ENCODE measurements around the gene NT5DC1. TPM values are rescaled to one million over a fixed set of nuclear protein-coding genes. Genes with fewer than 3 reads are reported as not detected.

Gene NT5DC1
- total and polyA plus RNA-seq, 3 donors from 2014 or later: 10.7 to 28.2 (median 22.8) TPM

DNA sequence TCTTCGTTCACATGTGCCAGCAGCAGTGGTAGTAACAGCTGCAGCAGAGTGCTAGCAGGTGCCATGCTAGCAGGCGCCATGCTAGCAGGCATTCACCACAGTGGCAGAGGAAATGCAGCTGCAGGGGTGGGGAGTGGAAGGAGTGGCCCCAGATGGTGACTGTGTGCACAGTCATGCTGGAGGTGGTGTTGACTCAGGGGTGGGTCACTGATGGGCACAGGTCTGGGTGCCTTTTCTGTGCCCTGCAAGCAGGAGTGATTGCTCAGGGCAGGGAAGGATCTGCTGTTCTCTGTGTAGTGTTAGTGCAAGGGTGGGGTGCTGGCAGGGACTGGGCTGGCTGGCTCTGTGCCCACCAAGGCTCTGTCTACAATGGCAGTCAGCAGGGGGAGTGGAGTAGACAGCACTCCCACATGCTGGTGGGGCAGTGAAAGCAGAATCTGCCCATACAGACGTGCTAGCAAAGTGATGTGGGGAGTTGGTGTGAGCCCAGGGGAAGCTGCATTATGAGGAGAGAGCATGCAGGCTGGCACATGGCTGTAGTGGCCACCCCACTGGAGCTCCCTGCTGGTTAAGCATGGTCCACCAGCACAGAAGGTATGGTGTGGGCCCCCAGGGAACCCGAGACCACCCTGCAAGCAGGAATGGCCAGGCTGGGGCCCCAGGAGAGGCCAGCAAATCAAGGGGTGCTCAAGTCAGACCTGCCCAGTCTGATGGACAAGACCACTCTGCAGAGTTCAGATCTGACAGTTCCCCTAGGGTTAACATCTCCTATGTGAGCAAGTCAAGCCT is 164.6 kb downstream of the NT5DC1 start:
- TF ChIP-seq, protein P1, sequence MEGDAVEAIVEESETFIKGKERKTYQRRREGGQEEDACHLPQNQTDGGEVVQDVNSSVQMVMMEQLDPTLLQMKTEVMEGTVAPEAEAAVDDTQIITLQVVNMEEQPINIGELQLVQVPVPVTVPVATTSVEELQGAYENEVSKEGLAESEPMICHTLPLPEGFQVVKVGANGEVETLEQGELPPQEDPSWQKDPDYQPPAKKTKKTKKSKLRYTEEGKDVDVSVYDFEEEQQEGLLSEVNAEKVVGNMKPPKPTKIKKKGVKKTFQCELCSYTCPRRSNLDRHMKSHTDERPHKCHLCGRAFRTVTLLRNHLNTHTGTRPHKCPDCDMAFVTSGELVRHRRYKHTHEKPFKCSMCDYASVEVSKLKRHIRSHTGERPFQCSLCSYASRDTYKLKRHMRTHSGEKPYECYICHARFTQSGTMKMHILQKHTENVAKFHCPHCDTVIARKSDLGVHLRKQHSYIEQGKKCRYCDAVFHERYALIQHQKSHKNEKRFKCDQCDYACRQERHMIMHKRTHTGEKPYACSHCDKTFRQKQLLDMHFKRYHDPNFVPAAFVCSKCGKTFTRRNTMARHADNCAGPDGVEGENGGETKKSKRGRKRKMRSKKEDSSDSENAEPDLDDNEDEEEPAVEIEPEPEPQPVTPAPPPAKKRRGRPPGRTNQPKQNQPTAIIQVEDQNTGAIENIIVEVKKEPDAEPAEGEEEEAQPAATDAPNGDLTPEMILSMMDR (IDR thresholded peaks at IDR 0.05): no peak
- no peak for TF ChIP-seq POLR2A (IDR thresholded peaks at IDR 0.05)
- no peak overlapping the region for H3K27ac ChIP-seq
- H3K9me3 ChIP-seq: no peaks in the 10 kb centered on the region
- peak; percentile 58 for DNase-seq
- WGBS, 2 donors: 77 to 84% methylated on average over 4 of the region's 4 CpGs
- no peaks in the 10 kb centered on the region for H3K36me3 ChIP-seq (ENCODE audit: low read depth, missing control alignments)
- intact Hi-C loops (cut with DNase I; ENCODE audit: low total_unique reads): no loop called here
- H3K4me3 ChIP-seq: no peak overlapping the region
- H3K4me1 ChIP-seq: no peaks in the 10 kb centered on the region
- H3K27me3 ChIP-seq: no peaks in the 10 kb centered on the region

GRCh38 chr6:116266803-116267202 is 166.2 kb downstream of the NT5DC1 start:
- Histone ChIP-seq H3K9me3 (no peaks in the 10 kb centered on the region), H3K4me3 (no peak overlapping the region), H3K36me3 (ENCODE audit: low read depth, missing control alignments) (no peaks in the 10 kb centered on the region), H3K27me3 (no peaks in the 10 kb centered on the region), H3K27ac (no peak overlapping the region), H3K4me1 (no peaks in the 10 kb centered on the region)
- TF ChIP-seq, protein P1 (IDR thresholded peaks at IDR 0.05): no peak
- no peak for TF ChIP-seq POLR2A (IDR thresholded peaks at IDR 0.05)
- DNase-seq: no peak
- intact Hi-C loops (cut with DNase I; ENCODE audit: low total_unique reads): no loop called here

DNA sequence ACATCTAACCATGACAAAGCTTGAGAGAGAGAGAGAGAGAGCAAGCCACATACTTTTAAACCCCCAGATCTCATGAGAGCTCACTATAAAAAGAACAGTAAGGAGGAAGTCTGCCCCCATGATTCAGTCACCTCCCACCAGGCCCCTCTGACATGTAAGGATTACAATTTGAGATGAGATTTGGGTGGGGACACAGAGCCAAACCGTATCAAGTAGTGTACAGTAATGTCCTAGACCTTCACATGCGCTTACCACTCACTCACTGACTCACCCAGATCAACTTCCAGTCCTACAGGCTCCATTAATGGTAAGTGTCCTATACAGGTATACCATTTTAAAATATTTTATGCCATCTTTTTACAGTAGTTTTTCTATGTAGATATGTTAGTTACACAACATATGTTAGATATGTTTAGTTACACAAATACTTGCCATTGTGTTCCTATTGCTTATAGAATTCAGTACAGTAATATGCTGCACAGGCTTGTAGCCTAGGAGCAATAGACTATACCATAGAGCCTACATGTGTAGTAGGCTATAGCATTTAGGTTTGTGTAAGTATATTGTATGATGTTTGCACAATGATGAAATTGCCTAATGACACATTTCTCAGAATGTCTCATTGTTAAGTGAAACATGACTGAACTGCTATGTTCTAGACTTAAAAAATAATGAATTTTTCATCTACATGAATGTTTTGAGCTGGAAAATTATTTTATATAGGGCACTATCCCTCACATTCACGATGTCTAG is 167.4 kb downstream of the NT5DC1 start:
- H3K36me3 ChIP-seq (ENCODE audit: low read depth, missing control alignments): no peaks in the 10 kb centered on the region
- H3K27ac ChIP-seq: no peak overlapping the region
- 57 to 72% methylated on average over 3 of the region's 3 CpGs for WGBS, 2 donors
- no peak overlapping the region for H3K4me3 ChIP-seq
- intact Hi-C loops (cut with DNase I; ENCODE audit: low total_unique reads): no loop called here
- no peak for DNase-seq
- H3K4me1 ChIP-seq: no peaks in the 10 kb centered on the region
- TF ChIP-seq, protein P1 (IDR thresholded peaks at IDR 0.05): no peak
- TF ChIP-seq POLR2A (IDR thresholded peaks at IDR 0.05): no peak
- H3K9me3 ChIP-seq: no peaks in the 10 kb centered on the region
- H3K27me3 ChIP-seq: no peaks in the 10 kb centered on the region

DNA sequence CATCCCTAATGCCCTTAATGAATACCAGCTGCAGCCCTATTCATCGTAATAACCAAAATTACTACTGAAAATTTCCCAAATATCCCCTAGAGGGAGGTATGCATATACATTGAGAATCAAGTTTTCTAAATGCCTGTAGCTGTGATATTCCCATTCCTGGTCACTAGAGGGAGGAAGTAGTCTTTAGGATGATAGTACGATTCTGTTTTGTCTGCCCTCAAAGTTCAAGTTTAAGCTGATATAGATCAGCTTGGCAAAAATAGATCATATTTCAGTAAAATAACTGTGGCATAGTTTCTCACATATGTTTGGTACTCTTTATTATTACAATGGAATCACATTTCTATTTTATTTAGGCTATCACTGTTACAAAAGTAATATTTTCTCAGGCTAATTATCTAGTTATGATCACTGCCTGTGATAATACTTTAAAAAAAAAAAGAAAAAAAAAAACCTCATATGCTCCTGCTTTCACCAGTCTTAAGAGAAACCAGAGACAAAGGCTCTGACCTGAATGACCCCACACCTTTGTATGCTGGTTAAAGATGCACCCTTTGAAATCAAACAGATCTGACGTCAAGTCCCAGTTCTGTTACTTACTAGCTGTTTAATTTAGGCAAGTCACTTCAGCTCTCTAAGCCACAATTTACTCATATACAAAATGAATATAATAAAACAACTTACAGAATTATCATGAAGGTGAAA is 168.1 kb downstream of the NT5DC1 start:
- DNase-seq: no peak

More for the DNA sequence above, 168.1 kb downstream of the NT5DC1 start:
- Histone ChIP-seq H3K4me3 (no peak overlapping the region), H3K4me1 (no peaks in the 10 kb centered on the region), H3K9me3 (no peaks in the 10 kb centered on the region), H3K36me3 (ENCODE audit: low read depth, missing control alignments) (no peaks in the 10 kb centered on the region), H3K27ac (no peak overlapping the region), H3K27me3 (no peaks in the 10 kb centered on the region)
- WGBS, 2 donors: 31 to 44% methylated on average over 3 of the region's 3 CpGs
- no peak for TF ChIP-seq POLR2A (IDR thresholded peaks at IDR 0.05)
- TF ChIP-seq, protein P1 (IDR thresholded peaks at IDR 0.05): peak; percentile 54 to 83 (median 79)
- intact Hi-C loops (cut with DNase I; ENCODE audit: low total_unique reads): no loop called here
